GM19468 (cell line): ENCODE results near the gene DMRT2.

Source experiments
- ATAC-seq: cut with Tn5 transposase; IDR thresholded peaks from one replicate; pipeline ENCODE4 v1.9.1; 2021; ENCODE audit warnings: mild to moderate bottlenecking, moderate library complexity, moderate number of reproducible peaks; ENCODE audit not compliant: unreplicated experiment; ENCODE audit errors: extremely low read depth

Gene DMRT2

GRCh38 chr9:1050125-1050895 is at the start of gene DMRT2:
TSS of gene DMRT2 (plus strand) at chr9:1050357. CDS start at chr9:1051614, 1,257 bp downstream.
- no peak for ATAC-seq

- no peak for ATAC-seq
These were observed 48.3 kb upstream of the DMRT2 start for GRCh38 chr9:1001838-1002237.

DNA sequence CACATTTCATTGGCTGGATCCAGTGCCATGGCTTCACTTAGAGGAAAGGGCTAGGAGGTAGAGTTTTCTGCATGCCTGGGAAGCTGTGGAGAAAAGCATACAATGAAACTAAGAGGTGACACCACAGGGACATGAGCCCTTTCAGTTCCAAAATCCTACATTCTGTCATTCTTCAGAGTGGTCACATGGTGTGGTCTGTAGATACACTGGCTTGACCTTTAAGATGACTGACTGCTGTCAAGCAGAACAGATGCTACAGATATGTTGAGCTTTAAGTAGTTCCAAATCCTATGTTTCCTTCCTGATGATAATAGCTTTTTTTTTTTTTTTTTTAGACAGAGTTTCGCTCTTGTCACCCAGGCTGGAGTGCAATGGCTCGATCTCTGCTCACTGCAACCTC is 47.5 kb upstream of the DMRT2 start:
- ATAC-seq, result no peak

DNA sequence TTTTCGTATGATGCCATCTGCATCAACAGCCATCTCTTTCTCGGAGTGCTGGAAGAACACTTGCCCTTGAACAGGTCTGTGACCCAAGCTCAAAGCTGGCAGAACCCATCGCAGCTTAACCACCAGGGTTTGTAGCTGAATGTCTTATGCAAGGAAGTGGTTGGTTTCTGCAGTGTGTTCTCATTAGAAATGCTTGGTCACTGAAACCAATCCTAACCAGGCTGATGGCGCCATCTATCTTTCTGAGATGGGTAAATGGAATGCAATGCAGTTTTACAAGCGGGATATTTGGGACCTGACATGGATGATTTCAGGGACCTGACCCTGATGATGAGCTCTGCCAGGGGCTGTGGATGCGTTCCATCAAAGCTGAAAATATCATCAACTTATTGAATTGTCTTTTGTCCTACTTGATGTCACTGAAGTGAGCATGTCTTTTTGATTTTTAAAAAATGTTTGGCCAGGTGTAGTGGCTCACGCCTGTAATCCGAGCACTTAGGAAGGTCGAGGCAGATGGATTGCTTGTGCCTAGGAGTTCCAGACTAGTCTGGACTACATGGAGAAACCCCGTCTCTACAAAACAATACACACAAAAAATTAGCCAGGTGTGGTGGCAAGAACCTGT is 45.0 kb upstream of the DMRT2 start:
- no peak for ATAC-seq

DNA sequence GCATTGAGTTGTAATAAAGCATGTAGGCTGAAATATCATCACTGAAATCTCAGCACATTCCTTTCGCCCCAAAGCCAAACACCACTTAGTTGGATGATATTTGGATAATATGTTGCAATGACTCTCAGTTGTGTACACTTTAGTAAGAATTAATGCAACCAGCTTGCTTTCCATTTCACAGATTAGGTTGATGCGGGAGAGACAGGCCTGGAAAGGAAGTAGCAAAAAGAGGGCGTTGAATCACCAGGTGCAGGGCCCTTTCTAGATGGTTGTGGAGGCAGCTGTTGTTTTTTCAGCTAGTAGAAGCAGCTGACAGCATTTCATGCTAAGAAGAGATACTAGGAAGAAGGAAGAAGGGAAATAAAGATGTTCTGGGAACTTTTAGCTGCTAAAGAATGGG is 42.8 kb upstream of the DMRT2 start:
- no peak for ATAC-seq

DNA sequence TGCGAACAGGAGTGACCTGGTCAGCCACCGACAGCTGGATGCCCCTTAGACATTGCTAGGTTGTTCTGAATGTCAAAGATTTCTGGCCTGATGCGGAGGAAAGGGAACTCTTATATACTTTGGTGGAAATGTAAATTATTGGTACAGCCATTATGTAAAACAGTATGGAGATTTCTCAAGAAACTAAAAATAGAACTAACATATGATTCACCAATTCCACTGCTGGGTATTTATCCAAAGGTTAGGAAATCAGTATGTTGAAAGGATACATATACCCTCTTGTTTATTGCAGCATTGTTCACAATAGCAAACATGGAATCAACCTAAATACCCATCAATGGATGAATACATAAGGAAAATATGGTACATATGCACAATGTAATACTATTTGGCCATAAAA is 41.9 kb upstream of the DMRT2 start:
- ATAC-seq, result no peak

- peak; percentile 77 for ATAC-seq
These were observed 41.0 kb upstream of the DMRT2 start for GRCh38 chr9:1009101-1009707.

DNA sequence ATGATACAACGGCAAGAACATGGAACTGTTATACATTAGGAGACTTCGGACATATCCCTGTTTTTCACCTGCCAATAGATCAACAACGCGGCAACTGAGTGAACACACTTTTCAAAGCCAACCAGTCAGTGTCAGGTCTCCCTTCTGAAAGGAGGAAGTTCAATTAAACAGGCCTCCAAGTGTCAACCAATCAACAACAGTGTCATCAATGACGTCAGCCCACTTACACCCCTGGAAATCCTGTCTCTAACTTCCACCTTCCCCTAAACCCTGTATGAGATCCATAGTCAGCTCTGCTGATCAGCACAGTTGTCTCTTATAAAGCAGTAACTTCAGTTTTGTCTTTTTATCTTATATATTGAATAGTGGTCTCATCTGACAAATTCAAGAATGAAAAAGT is 37.1 kb upstream of the DMRT2 start:
- no peak for ATAC-seq

- no peak for ATAC-seq
These were observed 35.9 kb upstream of the DMRT2 start for GRCh38 chr9:1014225-1014624.

GRCh38 chr9:1014640-1015039 is 35.5 kb upstream of the DMRT2 start:
- no peak for ATAC-seq

DNA sequence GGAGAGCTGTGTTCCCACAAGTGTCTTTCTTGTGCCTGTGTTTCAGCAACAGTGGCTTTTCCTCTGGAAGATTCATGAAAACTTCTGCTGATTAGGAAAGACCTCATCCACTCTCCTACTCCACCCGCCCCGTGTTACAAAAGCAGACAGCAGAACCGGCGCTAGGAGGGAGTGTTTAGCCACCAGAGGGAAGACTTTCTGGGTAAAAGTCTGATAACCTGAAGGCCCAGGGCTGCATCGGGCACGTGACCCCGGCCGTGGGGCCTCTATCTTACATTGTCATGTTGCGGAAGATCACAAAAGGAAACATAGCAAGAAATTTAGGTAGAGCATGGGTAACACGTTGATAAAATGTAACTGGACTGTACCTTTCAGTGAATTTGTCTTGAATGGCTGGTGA is 32.0 kb upstream of the DMRT2 start:
- ATAC-seq, result no peak

DNA sequence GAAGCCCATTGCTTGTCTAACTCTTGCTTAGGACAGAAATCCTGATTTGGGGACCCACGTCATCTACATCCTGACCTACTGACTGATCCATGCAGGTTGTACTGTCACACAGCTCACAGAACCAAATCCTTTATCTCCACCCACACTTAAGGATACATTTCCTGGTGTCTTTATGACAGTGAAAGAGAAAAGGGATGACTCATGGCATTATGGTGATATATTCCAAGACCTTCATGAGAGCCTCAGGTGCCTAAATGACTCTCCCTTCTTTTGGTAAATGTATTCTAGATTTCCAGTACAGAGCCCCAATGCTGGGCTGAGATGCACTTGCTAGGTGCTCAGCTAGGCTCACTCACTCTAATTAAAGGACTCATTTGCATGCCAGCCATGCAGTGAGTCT is 26.0 kb upstream of the DMRT2 start:
- ATAC-seq, result no peak

- ATAC-seq, result no peak
These were observed 25.0 kb upstream of the DMRT2 start for GRCh38 chr9:1025131-1025530.

GRCh38 chr9:1026219-1026618 is 23.9 kb upstream of the DMRT2 start:
- ATAC-seq, result no peak

DNA sequence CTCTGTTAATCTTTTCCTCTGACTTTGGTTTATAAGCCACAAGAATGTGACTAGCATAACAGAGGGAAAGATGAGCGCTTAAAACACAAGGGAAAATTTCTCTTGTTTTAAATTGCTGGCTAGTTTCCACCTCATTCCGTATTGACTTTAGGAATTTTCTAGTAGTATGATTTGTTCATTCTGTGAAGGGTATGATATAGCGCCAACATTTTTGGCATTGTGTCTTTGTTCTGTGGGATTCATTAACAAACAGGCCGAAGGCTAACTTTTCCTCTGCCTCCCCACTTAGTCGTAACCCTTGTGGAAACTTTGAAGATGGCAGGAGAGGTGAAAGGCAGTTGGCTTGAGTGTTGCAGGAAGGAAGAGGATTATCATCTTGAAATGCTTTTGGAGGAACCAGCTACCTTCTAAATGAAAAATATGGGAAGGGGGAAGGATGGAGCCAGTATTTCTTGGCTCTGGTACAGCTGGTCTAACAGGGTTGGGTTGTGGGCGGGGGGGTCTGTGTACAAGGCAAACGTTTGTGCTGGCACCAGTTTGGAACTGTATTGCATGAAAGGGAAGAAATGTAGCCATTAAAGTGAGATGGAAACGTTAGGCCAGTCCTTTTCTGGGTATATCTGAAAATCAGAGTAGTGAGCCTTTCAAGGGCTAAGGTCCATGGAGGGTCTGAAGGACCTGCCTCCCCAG is 21.5 kb upstream of the DMRT2 start:
- no peak for ATAC-seq

- ATAC-seq, result no peak
These were observed 18.1 kb upstream of the DMRT2 start for GRCh38 chr9:1031951-1032601.

DNA sequence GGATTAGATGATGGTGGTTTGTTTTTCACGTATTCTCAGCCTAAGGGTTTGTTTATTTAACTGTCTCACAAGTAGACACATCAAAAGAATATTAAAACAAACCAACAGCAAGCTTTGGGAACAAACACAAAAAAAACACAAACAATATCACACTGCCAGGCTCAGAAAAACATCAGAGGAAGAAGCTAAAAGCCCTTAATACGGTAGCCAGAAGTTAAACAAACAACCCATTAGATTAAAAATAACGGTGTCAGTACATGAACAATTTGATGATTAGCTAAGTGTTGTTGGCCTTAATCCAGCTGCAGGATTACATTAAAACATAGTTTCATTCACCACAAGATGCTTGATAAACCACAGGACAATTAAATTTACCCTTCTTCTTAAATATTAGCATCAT is 15.9 kb upstream of the DMRT2 start:
- ATAC-seq, result no peak

DNA sequence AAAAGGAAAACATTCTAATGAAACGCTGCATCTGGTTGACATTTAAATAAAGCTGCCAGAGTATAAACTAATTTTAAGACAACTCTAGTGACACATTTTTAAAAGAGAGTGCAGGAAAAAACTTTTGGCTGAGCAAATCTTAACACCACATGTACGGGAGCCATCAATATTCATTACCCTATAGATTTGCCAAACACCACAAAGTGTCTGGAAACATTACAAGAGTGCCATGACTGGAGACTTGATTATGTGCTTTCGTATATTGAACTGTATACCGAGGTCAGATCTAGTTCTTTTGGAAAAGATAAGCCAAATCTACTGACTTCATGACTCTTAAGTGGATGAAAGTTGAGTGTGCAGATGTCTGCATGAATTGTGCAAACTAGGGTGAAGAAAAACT is 10.6 kb upstream of the DMRT2 start:
- no peak for ATAC-seq

DNA sequence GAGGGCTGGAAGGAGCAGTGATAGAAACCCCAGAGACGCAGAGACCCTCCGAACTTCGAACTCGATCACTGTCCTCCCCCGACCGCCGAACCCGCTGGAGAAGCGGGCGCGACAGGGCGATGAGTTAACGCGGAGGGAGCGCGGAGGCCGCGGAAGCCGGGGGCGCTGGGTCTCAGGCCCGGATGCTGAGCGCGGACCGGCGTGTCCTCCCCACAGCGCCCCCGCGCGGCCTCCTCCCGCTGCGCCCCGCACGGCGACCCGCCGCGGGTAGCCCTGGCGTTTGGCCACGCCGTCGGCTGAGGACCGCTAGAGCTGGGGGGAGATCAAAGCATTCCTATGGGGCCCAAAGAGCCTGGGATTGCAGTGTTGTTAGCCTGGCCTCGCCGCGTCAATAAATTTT is 7.7 kb upstream of the DMRT2 start:
- ATAC-seq, result no peak

- no peak for ATAC-seq
These were observed 5.5 kb upstream of the DMRT2 start for GRCh38 chr9:1044643-1045042.
